GM12864 (cell line): Measurements from ENCODE around the gene GPR132.

Source experiments
- DNase-seq: peaks from one replicate; pipeline ENCODE4 v3.0.0-alpha.2; 2011; ENCODE audit warnings: low read depth
- H3K4me3 ChIP-seq: 2 replicates; pipeline ENCODE4 v1.5.1; 2011; ENCODE audit warnings: mild to moderate bottlenecking, low read depth, low read length, control low read depth
- TF ChIP-seq, protein P1 (sequence below): IDR thresholded peaks from 2 replicates; pipeline ENCODE4 v1.5.1; 2011; ENCODE audit warnings: low read depth, mild to moderate bottlenecking, moderate library complexity, low read length, control low read depth, inconsistent platforms; ENCODE audit errors: missing control alignments

Gene GPR132

DNA sequence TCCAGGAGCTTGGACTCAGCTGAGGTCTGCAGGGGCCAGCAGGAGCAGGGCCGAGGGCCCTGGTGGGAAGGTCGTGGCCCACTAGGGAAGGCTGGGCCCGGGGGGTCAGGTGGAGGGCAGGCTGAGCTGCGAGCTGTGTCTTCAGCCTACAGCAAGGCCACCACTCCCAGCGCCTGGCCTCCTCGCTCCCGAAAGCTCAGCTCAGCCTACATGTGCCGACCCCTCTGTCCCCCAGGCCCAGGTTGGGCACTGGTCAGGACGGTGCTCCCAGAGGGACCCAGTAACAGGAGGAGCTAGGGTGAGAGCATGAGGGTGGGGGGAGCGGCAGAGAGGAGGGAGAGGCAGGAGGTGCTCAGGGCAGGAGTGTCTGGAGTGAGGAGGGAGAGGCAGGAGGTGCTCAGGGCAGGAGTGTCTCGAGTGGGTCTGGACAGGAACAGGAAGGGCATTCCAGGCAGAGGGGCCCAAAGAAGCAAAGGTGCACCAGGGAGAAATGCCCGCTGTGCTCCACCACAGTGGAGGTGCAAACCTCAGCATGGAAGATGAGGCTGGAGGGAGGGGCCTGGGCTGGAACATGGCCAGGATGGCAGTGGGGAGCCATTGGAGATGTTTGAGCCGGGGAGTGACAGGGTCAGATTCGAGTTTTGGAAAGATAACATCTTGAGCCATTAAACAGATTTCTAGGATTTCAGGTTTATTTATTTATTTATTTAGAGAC is 29.1 kb upstream of the GPR132 start:
- H3K4me3 ChIP-seq, result peak overlapping the region; percentile 60
- no peak for DNase-seq
- TF ChIP-seq, protein P1, sequence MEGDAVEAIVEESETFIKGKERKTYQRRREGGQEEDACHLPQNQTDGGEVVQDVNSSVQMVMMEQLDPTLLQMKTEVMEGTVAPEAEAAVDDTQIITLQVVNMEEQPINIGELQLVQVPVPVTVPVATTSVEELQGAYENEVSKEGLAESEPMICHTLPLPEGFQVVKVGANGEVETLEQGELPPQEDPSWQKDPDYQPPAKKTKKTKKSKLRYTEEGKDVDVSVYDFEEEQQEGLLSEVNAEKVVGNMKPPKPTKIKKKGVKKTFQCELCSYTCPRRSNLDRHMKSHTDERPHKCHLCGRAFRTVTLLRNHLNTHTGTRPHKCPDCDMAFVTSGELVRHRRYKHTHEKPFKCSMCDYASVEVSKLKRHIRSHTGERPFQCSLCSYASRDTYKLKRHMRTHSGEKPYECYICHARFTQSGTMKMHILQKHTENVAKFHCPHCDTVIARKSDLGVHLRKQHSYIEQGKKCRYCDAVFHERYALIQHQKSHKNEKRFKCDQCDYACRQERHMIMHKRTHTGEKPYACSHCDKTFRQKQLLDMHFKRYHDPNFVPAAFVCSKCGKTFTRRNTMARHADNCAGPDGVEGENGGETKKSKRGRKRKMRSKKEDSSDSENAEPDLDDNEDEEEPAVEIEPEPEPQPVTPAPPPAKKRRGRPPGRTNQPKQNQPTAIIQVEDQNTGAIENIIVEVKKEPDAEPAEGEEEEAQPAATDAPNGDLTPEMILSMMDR, result no peak

DNA sequence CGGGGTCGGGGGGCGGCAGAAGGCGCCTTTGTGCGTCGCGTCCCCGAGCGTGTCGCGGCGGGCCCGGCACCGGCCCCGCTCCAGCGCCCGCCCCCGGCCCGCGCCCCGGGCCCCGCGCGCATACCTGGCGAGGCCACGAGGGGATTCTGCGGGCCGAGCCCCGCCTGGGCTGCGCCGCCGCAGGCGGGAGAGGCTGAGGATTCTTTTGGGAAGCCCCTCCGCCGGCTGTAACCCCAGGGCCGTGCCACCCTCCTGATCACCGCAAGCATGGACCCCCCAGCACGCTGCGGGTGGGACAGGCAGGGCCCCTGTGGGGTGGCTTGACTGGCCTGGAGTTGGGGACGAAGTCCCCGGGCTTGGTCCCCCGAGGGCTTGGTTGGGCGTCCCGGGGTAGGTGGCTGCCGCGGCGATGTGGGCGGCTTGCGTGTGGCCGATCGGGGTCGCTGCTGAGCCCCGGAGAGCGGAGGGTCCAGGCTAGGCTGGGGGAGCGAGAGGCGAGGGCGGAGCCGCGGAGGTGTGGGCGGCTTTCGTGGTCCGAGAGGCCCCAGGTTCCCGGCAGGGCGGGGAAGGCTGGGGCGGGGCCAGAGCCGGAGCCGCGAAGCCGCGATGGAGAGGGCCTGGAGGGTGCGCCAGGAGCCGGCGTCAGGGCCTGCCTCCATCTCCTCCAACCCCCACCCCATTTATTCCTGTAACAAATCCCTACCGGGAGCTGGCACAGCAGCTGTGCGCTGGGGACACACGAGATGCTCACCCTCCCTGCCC is 28.4 kb upstream of the GPR132 start:
- peak; percentile 40 for DNase-seq
- TF ChIP-seq, protein P1, result peak; percentile 56
- H3K4me3 ChIP-seq, result peak overlapping the region; percentile 60

DNA sequence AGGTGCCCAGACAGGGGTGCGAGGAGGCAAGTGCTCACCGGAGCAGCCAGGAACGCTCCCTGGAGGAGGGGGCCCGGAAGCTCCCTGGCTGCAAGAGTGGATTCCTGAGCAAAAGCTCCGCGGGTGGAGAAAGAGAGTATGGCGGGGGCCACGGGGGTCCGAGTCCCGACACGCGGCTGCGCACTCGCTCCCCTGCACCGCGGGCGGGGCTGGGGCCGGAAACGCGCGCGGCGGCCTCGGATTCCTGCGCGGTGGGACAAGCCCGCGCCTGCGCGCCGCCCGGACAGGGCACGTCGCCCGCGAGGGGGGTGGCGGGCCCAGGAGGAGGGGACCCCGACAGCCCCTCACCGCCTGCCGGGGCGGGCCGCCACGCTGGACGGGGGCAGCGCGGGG is 27.8 kb upstream of the GPR132 start:
- TF ChIP-seq, protein P1, result no peak
- no peak for DNase-seq
- H3K4me3 ChIP-seq, result peak overlapping the region; percentile 60

DNA sequence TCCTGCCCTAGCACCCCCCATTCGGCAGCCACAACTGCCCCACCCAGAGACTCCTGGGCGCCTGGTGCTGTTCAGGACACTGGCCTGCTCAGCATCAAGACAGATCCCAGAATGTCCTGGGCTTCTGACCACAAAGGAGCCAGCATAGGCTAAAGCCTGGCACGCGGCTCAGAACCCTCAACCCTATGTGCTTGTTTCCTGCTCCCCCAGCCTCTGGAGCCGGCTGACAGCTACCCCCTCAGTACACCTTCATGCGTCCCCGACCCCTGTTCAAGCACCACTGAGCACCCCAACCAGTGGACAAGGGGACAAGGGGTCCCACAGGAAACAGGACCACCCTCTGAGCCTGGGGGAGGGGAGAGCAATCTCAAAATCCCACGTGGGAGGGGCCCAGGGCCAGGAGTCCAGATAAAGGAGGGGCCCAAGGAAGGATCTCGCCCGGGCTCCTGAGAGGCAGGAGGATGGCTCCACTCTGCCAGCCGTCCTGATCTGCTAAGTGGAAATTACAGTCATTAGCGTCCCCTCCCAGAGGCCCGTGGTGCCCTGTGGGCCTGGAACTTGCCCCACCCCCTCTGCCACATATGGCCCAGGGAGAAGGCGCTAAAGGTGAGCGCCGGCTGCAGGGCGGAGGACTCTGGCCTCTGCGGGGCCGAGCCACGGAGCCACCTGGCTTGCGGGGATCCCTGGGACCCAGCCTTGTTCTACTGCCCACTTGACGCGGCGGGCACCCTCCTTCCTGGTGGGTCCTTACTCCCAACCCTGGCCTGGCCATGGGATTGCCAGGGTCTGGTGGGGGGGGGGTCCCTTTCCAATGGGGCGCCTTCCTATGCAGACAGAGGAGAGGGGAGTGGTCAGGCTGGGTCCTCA is 27.2 kb upstream of the GPR132 start:
- H3K4me3 ChIP-seq, result peak overlapping the region; percentile 60
- no peak for DNase-seq
- TF ChIP-seq, protein P1, result no peak

DNA sequence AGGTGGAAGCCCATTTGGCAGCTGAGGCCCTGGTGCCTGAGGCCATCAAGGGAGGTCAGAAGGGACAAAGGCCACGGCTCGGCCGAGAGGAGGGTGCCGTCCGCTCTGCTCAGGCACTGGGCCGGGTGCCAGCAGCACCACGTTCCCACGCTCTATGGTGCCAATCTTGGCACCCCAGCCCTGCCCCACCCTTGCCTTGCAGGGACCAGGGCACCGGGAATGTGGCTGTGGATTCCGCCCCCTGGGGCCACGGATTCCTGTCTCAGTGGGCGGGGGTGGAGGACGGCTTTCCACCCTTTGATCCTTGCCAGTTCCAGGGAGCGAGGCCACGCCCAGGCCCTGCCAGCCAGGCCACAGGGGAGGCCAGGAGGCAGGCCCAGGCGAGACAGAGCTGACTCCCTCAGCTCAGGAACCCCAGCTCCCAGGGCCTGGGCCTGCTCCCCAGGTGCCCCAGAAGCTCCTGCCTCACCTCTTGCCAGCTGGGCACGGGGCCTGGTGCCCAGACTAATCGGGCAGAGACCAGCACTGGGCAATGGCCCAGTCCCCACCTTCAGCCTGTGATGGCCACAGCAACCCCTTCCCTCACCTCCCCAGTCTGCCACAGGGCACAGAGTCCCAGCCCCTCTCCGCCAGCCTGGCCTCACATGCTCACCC is 26.4 kb upstream of the GPR132 start:
- no peak overlapping the region for H3K4me3 ChIP-seq
- no peak for DNase-seq
- TF ChIP-seq, protein P1, result no peak

DNA sequence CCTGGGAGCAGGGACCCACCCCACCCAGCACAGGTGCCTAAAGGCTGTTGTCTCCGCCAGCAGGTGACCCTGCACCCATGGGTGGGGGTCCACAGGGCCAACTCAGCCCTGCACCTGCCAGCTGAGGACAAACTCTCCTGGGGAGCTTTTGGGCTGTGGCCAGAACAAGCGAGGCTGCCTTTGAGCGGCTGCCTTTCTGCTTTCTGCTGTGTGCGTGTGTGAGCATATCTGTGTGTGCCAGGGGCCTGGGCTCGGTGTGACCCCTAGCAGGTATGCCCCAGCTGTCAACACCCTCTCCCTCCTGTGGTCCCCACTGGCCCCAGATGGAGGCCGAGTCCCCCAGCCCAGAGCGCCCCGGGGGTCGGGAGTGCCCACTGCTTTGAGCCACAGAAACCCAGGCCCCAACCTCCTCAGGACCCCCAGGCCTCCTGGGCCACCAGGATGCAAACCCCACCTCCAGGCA is 25.9 kb upstream of the GPR132 start:
- no peak for DNase-seq
- TF ChIP-seq, protein P1, result no peak
- no peak overlapping the region for H3K4me3 ChIP-seq
